HG03060 (cell line): ENCODE data around the gene CLPTM1L.
"Not testable (repeated sequence)": the region's sequence is repeated elsewhere in the genome, so short reads cannot be mapped to it uniquely, and the experiment has no call there.

Experiments
- ATAC-seq: cut with Tn5 transposase; IDR thresholded peaks from one replicate; pipeline ENCODE4 v1.9.1; 2021; ENCODE audit warnings: low read depth, moderate number of reproducible peaks; ENCODE audit not compliant: unreplicated experiment

The CLPTM1L gene

GRCh38 chr5:1380910-1381309 lies 36.0 kb upstream of the CLPTM1L start:
- ATAC-seq = no peak

- ATAC-seq = no peak
These were observed 35.3 kb upstream of the CLPTM1L start for GRCh38 chr5:1380011-1380817.

GRCh38 chr5:1378866-1379659 lies 34.2 kb upstream of the CLPTM1L start:
- ATAC-seq = no peak

- ATAC-seq = no peak
These were observed 33.2 kb upstream of the CLPTM1L start for GRCh38 chr5:1378096-1378495.

GRCh38 chr5:1376981-1377380 lies 32.1 kb upstream of the CLPTM1L start:
- ATAC-seq = no peak

- ATAC-seq = no peak
These were observed 31.2 kb upstream of the CLPTM1L start for GRCh38 chr5:1375871-1376810.

- ATAC-seq = no peak
These were observed 29.8 kb upstream of the CLPTM1L start for GRCh38 chr5:1374679-1375055.

GRCh38 chr5:1374030-1374678 lies 29.3 kb upstream of the CLPTM1L start:
- no peak for ATAC-seq

GRCh38 chr5:1371972-1372342 lies 27.1 kb upstream of the CLPTM1L start:
- not testable (repeated sequence) for ATAC-seq

GRCh38 chr5:1371218-1371971 lies 26.5 kb upstream of the CLPTM1L start:
- no peak for ATAC-seq

GRCh38 chr5:1370006-1370405 lies 25.1 kb upstream of the CLPTM1L start:
- ATAC-seq = no peak

GRCh38 chr5:1368756-1369155 lies 23.9 kb upstream of the CLPTM1L start:
- ATAC-seq = no peak

- no peak for ATAC-seq
These were observed 23.3 kb upstream of the CLPTM1L start for GRCh38 chr5:1368236-1368635.

- ATAC-seq = no peak
These were observed 22.2 kb upstream of the CLPTM1L start for GRCh38 chr5:1367149-1367548.

GRCh38 chr5:1366514-1366913 lies 21.6 kb upstream of the CLPTM1L start:
- ATAC-seq = no peak

GRCh38 chr5:1364211-1364610 lies 19.3 kb upstream of the CLPTM1L start:
- no peak for ATAC-seq

GRCh38 chr5:1363581-1363980 lies 18.7 kb upstream of the CLPTM1L start:
- ATAC-seq = no peak

GRCh38 chr5:1363160-1363559 lies 18.3 kb upstream of the CLPTM1L start:
- ATAC-seq = no peak

- no peak for ATAC-seq
These were observed 17.5 kb upstream of the CLPTM1L start for GRCh38 chr5:1362242-1363015.
